Stimulated activated naive CD4-positive, alpha-beta T cell treated with Interleukin-2 at 50 U/mL for 16 hours (primary cell): ENCODE data around the gene C16orf78.
A peak's percentile ranks its signal among the peaks of the same experiment; 100 is the strongest.

Source experiments
- DNase-seq: peaks from one replicate; lab custom pipeline; 2025; lab: John Stamatoyannopoulos, UW

Gene C16orf78

GRCh38 chr16:49431591-49432290 lies 58.1 kb downstream of the C16orf78 start:
- no peak for DNase-seq

GRCh38 chr16:49434733-49435132 lies 61.1 kb downstream of the C16orf78 start:
- no peak for DNase-seq

- DNase-seq = no peak
Measured at GRCh38 chr16:49436181-49436580, 62.6 kb downstream of the C16orf78 start.

DNA sequence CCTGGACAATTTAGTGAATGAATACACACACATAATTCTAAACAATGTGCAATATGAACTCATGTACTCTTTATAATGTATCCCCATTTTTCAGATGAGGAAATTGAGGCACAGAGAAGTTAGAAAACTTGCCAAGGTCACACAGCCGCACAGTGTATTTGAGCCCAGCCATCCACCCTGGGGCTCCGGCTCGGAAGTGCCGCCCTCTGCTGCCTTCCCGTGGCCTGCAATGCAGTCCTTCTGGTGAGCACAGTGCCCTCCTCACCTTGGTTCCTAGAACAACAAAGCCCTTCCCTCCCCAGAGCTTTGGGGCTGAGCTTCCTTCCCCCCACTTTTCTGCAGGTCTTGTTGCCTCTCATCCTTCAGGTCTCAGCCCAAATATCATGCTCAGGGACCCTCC lies 63.7 kb downstream of the C16orf78 start:
- no peak for DNase-seq

DNA sequence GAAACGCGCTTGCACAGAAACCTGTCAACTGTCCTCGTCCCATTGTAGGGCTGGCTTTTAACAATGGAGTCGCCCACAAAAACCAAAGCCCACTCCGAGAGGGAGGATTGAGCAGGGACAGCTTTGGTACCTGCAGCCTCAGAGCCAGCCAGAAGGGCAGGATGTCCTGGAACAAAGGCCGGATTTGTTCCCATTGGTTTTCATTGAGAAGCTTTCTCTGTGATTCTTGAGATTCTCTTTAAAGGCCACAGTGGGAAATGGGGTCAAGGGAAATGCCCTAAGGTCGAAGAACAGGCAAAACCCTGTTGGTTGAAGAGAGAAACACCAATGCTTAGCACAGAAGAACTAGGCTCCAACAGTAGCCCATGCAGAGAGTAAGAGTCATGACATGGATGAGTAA lies 65.4 kb downstream of the C16orf78 start:
- no peak for DNase-seq

DNA sequence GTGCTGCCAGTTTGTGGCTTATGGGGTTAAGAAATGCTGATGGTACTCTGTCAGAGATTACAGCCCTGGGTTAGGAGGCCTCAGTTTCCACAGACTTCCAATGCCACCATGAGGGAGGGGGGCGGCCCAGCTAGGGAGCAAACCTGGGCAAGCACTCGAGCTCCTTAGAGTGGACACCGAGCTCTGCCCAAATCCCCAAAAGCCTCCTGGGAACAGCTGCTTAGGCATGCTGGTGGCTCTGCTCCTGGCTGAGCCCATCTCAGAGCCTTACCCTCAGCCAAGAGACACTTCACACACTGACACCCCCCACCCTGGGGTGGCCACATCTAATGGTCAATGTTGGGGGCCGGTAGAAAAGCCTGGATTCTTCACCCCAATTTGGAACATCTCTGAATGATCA lies 66.1 kb downstream of the C16orf78 start:
- DNase-seq = no peak

- no peak for DNase-seq
Measured at GRCh38 chr16:49440156-49441065, 66.8 kb downstream of the C16orf78 start.

GRCh38 chr16:49441366-49441780 lies 67.8 kb downstream of the C16orf78 start:
- peak; percentile 21 for DNase-seq

GRCh38 chr16:49442805-49443204 lies 69.2 kb downstream of the C16orf78 start:
- DNase-seq = no peak

DNA sequence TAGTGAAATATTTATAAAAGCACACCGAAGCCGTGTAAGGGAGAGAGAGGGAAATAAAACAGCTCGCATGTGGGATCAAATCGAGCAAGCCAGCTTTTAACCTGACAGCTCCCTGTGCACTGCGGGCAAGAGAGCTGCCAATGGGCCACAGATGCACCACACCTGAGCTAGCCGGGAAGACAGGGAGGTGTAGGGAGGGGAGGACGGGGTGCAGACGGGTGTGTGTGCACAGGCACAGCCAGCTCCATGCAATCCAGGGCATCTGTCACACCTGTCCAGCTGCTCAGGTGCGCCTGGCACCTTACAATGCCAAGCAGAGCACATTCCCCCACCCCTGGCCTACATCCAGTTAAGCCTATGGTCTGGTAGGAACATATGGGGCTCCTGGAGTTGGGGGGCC lies 70.0 kb downstream of the C16orf78 start:
- no peak for DNase-seq

DNA sequence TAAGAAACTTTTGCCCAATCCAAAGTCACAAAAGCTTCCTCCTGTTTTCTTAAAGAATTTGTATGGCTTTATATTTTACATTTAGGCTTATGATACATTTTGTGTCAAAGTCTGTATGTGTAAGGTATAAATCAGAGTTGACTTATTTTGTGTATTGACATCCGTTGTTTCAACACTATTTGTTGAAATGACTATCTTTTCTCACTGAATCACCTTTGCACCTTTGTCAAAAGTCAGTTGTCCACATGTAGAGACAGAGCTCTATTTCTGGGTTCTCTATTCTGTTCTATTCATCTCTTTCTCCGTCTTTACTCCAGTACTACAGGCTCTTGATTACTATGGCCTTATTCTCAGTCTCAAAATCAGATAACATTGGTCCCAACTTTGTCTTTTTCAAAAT lies 73.2 kb downstream of the C16orf78 start:
- no peak for DNase-seq
